ENCODE data around the gene CYTL1.

The CYTL1 gene

DNA sequence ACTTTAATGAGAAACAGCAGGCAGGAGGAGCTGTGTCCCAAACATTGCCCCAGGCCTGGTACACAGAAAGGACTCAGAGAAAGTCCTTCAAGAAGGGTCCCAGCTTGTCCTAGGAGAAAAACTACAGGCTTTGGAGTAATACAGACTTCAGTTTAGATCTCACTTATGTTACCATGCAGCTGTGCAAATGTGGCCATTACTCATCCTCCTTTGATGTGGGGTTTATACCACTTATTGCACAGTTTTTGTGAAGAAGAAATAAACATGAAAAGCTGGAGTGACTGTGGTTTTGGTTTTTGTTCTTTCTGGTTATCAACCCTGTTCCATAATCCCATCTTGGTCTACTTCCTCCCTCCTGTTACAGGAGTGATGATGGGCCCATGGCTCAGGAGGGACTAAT is 8.1 kb upstream of the CYTL1 start:
- DNase-seq (ENCODE audit: low read depth, low spot score): peak; percentile 31
- no peak overlapping the region for H3K4me3 ChIP-seq (ENCODE audit: low read depth, low read length)
- in situ Hi-C loops (cut with HindIII; ENCODE audit: low sequenced_read_pairs): no loop called here
- TF ChIP-seq, protein P1, sequence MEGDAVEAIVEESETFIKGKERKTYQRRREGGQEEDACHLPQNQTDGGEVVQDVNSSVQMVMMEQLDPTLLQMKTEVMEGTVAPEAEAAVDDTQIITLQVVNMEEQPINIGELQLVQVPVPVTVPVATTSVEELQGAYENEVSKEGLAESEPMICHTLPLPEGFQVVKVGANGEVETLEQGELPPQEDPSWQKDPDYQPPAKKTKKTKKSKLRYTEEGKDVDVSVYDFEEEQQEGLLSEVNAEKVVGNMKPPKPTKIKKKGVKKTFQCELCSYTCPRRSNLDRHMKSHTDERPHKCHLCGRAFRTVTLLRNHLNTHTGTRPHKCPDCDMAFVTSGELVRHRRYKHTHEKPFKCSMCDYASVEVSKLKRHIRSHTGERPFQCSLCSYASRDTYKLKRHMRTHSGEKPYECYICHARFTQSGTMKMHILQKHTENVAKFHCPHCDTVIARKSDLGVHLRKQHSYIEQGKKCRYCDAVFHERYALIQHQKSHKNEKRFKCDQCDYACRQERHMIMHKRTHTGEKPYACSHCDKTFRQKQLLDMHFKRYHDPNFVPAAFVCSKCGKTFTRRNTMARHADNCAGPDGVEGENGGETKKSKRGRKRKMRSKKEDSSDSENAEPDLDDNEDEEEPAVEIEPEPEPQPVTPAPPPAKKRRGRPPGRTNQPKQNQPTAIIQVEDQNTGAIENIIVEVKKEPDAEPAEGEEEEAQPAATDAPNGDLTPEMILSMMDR (IDR thresholded peaks at IDR 0.05; ENCODE audit: low read depth, low read length): no peak

DNA sequence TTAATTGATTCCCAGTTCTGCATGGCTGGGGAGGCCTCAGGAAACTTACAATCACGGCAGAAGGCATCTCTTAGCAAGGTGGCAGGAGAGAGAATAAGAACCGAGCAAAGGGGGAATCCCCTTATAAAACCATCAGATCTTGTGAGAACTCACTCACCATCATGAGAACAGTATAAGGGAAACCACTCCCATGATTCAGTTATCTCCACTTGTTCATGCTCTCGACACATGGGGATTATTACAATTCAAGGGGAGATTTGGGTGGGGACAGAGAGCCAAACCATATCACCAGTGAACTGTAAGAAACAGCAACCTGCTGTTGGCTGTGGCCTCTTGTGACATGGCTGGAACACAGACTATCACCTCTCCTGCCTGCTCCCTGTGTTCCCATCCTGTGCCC is 7.1 kb upstream of the CYTL1 start:
- in situ Hi-C loops (cut with HindIII; ENCODE audit: low sequenced_read_pairs): no loop called here
- no peak for DNase-seq (ENCODE audit: low read depth, low spot score)
- no peak overlapping the region for H3K4me3 ChIP-seq (ENCODE audit: low read depth, low read length)
- TF ChIP-seq, protein P1 (IDR thresholded peaks at IDR 0.05; ENCODE audit: low read depth, low read length): no peak

GRCh38 chr4:5024673-5025072 is 5.4 kb upstream of the CYTL1 start:
- TF ChIP-seq, protein P1 (IDR thresholded peaks at IDR 0.05; ENCODE audit: low read depth, low read length): no peak
- no peak for DNase-seq (ENCODE audit: low read depth, low spot score)
- in situ Hi-C loops (cut with HindIII; ENCODE audit: low sequenced_read_pairs): no loop called here
- H3K4me3 ChIP-seq (ENCODE audit: low read depth, low read length): no peak overlapping the region

GRCh38 chr4:5021546-5021945 is 2.3 kb upstream of the CYTL1 start:
- in situ Hi-C loops (cut with HindIII; ENCODE audit: low sequenced_read_pairs): no loop called here
- no peak for DNase-seq (ENCODE audit: low read depth, low spot score)
- TF ChIP-seq, protein P1 (IDR thresholded peaks at IDR 0.05; ENCODE audit: low read depth, low read length): no peak
- H3K4me3 ChIP-seq (ENCODE audit: low read depth, low read length): no peak overlapping the region

GRCh38 chr4:5020341-5020740 is 1.1 kb upstream of the CYTL1 start:
- in situ Hi-C loops (cut with HindIII; ENCODE audit: low sequenced_read_pairs): no loop called here
- H3K4me3 ChIP-seq (ENCODE audit: low read depth, low read length): no peak overlapping the region
- TF ChIP-seq, protein P1 (IDR thresholded peaks at IDR 0.05; ENCODE audit: low read depth, low read length): no peak
- no peak for DNase-seq (ENCODE audit: low read depth, low spot score)

GRCh38 chr4:5019796-5020195 is 538 bp upstream of the CYTL1 start:
- TF ChIP-seq, protein P1 (IDR thresholded peaks at IDR 0.05; ENCODE audit: low read depth, low read length): no peak
- no peak for DNase-seq (ENCODE audit: low read depth, low spot score)
- in situ Hi-C loops (cut with HindIII; ENCODE audit: low sequenced_read_pairs): no loop called here
- no peak overlapping the region for H3K4me3 ChIP-seq (ENCODE audit: low read depth, low read length)

DNA sequence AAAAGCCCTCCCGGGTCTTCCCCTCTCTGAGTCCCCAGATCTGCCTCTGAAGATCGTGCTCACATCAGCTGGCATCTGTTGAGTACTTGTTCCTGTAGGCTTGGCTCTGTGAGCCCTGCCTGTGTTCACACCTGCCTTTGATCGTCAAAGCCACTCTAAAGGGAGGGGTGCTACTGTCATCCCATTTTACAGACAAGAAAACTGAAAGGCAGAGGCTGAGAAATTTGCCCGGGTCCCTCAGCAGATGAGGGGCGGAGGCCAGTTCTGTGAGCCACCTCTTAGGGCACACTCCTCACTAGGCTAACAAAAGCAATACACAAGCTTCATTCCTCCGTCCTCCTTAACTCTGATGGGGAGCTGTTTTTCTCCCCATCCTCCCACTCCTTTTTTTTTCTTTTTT is 655 bp downstream of the CYTL1 start:
- in situ Hi-C loops (cut with HindIII; ENCODE audit: low sequenced_read_pairs): no loop called here
- H3K4me3 ChIP-seq (ENCODE audit: low read depth, low read length): no peak overlapping the region
- DNase-seq (ENCODE audit: low read depth, low spot score): no peak
- TF ChIP-seq, protein P1 (IDR thresholded peaks at IDR 0.05; ENCODE audit: low read depth, low read length): no peak
